Stimulated activated CD4-positive, alpha-beta T cell treated with anti-CD3 and anti-CD28 coated beads, Interleukin-15, amount 100 ng/mL, for 48 hours (primary cell): ENCODE results near the gene PTPRM.

ENCODE experiments used
- DNase-seq, 2 donors: peaks; one replicate each; pipeline ENCODE4 v3.0.0-alpha.2; 2020; ENCODE audit warnings: low read depth in 2 of 2

PTPRM gene

DNA sequence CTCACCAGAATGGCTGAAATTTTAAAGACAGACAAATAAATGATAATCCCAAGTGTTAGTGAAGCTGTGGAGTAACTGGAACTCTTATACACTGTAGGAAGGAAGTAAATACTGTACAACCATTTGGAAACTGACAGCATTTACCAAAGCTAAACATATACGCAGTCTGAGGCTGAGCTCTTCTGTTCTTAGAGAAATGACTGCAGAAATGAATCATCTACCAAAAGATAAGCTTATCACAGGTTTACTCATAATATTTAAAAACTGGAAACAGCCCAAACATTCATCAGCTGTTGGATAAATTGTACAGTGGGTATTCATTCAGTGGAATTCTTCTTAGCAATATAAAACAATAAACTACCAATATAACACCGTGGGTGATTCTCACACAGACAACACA is 824.0 kb downstream of the PTPRM start:
- no peak for DNase-seq

DNA sequence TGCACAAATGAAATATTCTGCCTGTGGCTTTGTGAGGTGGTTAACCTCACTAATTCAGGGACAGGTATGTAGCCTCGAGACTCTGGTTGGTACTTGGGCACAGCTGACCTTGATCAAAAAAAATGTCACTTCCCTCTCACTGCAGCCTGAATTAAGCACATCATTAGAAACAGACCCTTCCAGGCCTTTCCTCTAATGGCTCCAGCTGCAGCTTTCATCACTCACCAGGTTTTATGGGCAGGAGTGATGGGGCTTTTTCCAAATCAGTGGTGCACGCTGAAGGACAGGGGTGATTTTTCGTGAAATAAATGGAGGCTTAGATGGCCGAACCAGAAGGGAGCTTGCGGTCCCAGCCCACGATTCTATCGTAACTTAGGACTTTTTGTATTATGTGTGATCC is 829.1 kb downstream of the PTPRM start:
- no peak for DNase-seq

DNA sequence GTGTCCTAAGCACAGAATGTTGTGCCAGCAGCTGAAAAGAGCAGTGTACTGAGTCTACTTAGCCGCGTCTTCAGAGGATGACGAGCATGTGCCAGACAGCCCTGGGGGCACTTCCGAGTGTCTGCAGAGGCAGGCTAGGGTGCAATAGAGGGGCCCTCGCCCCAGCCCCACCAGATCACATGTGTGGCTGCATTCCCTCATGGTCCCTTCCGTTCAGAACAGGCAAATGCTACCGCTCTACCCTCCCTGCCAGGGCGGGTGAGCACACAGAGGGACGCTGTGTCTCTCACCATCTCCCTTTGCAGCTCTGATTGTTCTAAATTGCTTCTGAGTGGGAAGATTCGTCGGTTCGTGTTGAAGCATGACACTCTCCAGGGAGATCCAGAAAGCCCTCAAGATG is 829.9 kb downstream of the PTPRM start:
- no peak for DNase-seq

DNA sequence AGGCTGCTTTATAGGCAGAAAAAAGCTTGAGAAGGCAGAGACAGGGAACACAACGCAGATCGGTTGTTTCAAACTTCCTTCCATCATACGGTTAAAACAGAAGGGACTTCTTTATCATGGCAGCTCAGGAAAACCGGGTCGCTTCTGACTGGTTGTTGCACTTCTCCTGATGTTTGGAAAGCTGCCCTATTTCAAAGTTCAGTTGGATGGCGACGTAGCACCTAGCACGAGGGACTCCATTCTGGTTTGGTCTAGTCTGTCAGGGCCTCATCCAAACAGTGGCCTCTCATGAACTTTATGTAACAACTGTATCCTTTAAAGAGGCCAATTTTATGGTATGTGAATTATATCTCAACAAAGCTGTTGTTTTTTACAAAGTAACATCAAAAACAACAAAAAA is 832.0 kb downstream of the PTPRM start:
- DNase-seq = no peak

DNA sequence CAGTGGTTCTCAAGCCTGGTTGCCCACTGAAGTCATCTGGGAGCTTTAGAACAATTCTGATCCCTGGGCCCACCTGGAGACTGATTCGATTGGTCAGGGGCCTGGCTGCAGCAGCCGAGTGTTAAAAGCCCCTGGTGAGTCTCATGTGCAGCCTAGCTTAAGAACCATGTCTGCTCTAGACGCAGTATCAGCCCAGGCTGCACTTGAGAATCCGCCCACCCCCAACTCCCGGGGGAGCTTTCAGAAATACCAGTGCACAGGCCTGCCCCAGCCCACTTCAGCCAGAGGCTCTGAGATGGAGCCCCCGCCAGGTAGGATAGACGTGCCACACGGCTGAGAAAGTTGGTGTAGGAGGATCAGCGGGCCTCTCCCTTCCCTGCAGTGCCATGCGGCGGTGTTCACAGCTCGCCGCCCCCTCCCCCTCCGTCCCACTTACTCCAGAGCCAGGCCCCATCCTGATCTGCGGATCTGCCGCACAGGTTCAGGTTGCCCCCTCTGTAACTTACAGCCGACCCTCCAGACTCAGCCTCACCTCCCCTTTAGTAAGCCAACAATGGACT is 833.2 kb downstream of the PTPRM start:
- DNase-seq = no peak

DNA sequence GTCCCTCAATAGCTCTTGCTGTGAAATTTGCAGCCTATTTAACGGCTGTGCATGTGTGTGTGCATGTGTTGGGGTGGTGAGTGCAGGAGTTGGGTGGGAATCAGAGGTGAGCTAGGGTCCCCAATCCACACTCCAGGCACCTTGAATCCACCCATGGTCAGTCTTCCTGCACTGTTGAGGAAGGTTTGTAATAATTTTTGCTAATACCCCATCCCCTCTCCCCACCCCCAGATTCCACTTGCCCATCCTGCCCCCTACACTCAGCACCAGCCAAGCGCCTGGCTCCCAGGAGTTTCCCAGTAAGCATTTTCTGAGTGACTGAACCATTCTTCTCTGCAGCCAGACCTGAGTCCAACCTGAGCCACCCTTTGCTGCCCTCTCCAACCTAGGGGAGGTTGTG is 833.7 kb downstream of the PTPRM start:
- no peak for DNase-seq

DNA sequence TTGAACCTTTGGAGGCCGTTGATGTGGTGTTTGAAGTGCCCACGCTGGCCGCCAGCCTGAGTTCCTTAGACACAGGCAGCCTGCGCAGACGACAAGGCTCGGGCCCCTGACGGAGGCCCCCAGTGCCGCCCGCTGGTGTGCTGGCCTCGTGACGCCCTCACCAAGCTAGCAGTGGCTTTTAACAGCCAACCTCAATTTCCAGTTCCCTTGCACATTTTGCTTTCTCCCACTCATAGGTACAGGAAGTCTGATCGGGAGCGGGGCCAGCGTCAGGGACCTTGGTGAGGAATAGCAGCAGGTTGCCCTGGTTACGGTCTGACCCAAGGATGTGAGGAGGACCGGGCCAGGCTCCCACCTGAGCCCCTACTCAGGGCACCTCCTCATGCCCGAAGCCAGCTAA is 834.5 kb downstream of the PTPRM start:
- no peak for DNase-seq

DNA sequence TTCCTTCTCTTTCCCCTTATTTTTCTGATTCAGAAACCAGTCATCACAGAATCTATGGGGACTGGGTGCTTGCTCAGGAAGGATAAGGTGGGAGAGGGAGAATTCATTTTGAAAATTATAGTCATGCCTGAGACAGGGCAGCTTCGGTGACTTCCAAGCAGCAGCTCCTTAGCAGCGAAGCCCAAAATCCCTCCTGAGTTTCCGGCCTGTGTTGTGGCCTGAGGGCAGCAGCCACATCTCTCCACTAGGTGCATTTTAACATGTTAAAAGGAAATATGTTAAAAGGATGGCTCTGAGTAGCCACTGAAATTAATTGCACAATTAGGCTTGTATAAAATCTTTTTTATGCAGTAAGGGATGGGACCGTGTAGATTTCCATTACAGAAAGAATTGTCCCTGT is 835.1 kb downstream of the PTPRM start:
- DNase-seq = no peak

DNA sequence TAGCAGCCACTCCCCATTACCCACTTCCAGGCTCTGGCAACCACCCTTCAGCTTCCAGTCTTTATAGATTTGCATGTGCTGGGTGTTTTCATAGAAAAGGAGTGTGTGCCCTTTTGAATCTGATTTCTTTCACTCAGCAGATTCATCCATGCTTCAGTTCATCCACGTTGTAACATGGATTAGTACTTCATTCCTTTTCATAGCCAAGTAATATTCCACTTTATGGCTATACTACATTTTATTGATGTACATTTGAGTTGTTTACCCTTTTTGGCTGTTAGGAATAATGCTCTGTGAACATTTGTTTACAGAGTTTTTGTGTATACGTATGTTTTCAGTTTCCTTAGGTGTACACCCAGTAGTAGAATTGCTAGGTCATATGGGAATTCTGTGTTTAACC is 836.6 kb downstream of the PTPRM start:
- no peak for DNase-seq

DNA sequence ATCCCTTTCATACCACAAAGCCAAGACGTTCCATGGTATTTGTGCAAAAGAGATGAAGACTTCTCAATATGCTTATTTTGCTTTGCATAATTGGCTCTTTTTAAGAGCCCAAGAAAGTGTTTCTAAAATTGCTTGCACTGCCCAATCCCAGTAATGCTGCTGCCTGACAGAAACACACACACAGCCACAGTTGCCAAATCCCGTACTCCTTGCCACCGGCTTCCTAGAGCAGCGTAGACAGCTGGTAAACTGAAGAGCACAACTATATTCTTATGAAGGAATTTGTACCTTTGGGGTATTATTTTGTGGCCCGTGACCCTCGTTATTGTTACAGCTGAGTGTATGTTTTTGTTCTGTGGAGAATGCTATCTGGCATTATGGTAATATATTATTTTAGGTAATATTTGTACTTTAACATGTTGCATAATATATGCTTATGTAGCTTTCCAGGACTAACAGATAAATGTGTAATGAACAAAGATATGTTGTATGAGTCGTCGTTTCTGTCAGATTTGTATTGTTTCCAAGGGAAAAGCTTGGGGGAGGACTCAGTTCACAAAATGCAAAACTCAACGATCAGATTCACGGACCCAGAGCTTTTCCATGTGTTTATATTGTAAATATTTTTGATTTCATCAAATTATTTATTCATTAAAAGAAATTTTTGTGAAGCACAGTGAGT is 839.2 kb downstream of the PTPRM start:
- no peak for DNase-seq

DNA sequence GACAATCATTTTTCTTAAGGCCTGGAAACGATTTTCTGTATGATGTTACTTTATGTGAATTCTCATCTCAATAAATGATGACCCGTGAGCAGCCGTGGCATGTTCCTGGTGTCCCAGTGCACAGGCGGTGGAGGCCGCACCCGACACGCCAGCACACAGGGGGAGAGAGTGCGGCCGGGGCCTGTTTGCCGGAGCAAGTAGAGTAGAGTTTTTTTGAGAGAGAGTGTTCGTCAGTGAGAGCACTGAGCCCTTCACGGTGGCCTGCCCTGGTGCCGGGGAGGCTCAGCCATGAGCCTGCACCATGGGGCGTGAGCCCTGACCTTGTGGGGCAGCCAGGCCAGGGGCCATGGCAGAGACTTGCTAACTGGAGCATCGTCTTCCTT is 839.7 kb downstream of the PTPRM start:
- no peak for DNase-seq

DNA sequence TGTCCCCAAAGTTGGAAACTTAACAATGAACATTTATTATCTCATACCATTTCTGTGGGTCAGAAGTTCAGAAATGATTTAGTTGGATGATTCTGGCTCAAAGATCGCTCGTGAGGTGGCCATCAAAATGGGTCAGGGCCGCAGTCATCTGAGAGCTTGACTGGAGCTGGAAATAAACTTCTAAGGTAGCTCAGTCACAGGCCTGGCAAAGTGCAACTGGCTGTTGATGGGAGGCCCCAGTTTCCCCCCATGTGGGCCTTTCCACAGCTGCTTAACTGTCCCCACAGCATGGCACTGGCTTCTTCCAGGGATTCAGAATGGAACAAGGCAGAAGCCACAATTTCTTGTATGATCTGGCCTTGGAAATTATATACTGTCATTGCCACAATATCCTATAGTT is 842.0 kb downstream of the PTPRM start:
- DNase-seq = no peak

DNA sequence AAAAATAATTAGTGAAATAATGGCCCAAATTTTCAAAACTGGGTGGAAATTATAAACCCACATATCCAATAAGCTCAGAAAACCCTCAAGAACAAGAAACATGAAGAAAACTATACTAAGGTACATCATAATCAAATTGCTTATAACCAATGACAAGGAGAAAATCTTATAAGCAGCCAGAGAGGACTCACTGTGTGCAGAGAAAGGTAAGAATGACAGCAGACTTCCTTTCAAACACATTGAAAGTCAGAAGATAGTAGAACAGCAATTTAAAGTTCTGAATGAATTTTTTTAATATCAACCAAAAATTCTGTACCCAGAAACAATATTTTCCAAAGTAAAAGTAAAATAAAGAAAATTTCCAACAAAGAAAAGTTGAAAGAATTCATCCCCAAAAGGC is 844.4 kb downstream of the PTPRM start:
- no peak for DNase-seq

DNA sequence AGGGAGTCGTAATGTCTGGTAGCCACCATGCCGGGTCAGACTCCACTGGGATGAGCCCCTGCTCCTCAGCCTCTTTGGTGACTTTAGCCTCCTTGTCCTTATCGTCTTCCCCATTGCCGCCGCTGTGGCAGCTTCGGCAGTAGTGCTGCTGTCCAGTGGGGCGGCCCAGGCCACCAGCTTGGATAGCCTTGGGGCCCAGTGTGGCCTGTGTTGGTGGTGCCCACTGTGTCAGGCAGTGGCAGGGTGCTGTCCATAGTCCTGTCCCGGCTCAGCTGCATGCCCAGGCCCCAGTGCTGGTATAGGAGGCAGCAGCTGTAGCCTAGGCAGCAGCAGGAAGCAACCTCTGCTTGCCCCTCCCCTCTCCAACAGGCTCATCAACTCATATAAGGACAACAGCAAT is 845.0 kb downstream of the PTPRM start:
- no peak for DNase-seq

DNA sequence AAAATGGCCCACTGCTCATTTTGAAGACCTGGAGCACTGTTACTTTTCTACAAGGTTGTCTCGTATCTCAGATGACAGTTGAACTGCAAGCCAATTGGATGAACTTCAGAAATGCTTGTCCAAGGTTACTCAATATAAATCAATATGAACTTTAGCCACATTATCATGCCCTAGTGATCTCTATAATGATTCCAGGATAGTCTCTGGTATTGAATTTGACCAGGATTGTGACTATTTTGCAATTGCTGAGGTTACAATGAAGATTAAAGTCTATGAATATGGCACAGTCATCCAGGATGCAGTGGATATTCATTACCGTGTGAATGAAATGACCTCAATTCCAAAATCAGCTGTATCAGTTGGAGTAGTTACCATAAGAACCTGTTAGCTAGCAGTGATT is 846.1 kb downstream of the PTPRM start:
- DNase-seq = no peak

DNA sequence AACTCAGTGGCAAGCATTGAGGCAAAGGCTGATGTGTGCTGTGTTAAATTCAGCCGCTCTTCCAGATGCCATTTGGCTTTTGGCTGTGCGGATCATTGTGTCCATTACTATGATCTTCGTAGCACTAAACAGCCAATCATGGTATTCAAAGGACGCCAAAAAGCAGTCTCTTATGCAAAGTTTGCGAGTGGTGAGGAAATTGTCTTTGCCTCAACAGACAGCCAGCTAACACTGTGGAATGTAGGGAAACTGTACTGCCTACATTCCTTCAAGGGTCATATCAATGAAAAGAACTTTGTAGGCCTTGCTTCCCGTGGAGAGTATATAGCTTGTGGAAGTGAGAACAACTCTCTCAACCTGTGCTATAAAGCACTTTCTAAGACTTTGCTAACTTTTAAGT is 846.6 kb downstream of the PTPRM start:
- no peak for DNase-seq

DNA sequence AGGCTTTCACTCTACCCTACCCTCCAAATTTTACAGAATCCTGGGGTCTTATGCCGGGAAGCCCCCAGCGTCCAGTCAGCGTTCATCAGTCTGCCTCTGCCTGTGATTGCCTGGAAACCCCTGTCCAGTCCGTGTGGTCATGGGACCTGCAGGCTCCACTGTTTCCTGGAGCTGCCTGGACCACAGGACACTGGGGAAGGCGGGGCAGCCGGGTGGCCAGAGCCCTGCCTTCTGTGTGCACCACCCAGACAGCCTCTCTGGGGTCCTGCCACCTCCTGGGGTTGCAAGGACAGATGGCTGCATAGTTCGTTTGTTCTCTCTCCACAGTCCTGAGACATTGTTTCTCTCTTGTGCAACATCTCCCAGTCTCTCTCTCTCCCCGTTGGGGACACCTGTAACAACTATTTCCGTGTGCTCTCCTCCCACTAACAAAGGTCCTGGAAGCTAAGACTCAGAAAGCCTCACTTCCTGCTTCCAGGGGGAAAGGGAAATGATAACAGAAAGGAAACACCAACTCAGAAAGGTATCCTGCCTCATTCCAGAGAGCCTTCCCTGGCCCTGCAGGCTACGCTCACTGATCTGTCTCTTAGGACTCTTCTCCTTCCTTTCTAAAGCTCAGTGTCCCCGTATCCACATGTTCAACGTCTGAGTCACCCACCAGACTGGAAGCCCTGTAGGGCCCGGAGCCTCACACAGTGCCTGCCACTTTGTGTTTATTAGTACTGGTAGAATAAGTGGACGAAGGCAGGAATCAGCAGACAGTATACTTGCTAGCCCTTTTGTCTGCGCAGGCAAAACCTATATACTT is 849.3 kb downstream of the PTPRM start:
- no peak for DNase-seq

DNA sequence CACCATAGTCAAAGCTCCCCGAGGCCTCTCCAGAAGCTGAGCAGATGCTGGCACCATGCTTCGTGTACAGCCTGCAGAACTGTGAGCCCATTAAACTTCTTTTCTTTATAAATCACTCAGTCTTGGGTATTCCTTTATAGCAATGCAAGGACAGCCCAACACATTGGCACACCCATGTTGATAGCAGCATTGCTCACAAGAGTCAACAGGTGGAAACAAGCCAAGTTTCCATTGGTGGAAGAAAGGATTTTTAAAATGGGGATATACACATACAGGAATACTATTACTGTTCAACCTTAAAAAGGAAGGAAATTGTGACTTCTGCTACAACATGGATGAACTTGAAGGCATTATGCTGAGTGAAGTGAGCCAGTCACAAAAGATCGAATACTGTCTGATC is 855.3 kb downstream of the PTPRM start:
- DNase-seq = no peak

DNA sequence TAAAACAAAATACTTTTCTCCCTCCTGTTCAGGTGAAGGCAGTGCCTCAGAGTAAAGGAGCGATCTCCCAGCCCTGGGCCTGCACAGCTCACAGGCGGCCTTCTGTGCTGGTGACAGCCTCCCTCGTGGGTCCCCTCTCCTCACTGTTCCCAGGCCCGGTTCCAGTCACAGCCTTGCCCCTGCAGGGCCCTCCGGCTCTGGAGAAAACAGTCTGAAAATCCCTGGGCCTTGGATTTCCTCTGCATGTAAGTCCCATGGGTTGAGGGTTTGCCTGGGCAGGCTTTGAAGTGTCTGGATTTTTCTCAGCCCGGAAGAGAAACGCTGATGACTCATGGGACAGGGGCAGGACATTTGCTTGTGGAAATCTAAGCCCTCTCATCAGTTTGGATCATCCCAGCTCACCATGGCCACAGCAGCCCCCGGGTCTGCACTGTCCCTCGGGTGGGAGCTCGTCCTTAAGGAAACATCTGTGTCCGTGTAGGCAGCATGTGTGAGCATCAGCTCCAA is 856.0 kb downstream of the PTPRM start:
- DNase-seq = no peak

DNA sequence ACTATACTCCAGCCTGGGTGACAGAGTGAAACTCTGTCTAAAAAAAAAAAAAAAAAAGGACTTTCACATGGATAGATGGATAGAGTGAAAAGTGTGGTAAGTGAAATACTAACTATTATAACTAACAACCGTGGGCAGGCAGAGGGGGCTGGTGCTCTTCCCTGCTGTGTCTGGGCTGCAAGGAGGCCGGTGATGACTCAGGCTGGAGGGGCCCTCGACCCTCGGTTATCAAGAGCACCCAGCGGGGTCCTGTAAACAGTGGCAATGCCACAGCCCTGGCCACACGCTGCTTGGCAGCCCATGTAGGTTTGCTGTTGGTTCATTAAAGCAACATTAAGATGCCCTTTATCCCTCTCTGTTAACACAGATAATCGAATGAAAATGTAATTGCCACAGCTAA is 857.4 kb downstream of the PTPRM start:
- DNase-seq = no peak

DNA sequence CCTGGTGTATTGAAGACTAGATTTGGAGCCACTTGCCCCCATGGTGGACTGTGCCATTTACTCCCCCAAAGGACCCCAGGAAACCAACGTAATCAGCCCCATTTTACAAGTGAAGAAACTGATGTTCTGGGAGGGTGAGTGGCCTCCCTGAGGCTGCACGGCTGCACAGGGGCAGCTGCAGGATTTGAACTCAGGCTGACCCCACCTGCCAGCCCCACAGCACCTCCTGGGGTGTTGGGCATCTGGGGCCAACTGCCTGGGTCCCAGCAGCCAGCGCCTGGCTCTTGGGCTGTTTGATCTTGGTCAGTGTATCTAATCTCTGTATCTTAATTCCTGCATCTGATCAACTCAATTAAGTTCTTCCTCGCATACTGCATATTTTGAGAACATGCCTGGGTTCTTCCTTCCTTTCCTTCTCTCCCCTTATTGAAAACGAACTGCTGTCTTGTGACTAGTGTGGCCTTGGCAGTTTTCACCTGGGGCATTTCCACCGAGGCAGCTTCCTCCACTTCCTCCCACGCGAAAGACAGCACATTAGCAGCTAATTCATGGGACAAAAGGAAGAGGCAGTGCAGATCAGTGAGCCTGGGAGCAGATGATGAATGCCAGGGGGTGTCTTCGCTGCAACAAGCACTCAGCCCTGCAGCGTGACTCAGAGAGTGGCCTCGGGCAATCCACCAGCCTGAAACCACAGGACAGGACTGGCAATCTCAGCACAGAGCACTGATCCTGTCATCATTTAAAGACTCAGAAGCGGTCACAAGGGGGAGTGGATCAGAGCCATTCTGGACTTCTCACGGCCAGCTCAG is 858.0 kb downstream of the PTPRM start:
- DNase-seq = no peak

DNA sequence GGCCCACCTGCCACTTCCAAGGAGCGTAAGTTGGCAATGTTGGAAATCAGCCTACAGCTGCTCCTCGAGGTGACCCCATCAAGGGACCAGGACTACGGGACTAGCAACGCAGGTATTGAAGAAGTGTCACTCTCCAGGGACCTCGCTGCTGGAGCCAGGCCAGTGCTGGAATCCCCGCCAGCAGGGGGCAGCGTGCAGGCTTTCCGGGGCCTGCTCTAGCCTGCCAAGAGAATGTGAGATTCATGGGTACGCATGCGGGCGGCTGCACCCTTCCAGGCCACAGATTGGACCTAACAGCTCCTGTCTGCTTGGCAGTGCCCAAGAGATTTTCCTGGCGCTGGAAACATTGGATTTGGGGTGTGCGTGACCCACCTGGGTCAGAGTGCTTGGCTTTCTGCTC is 859.3 kb downstream of the PTPRM start:
- peak in 1 of 2 donors; percentile 18 for DNase-seq
